K562 (cell line): Measurements from ENCODE around the gene ZNF200. TPM values are rescaled to one million over a fixed set of nuclear protein-coding genes. Genes with fewer than 3 reads are reported as not detected.

ENCODE experiments used
- ATF1 ChIP-seq, 2 experiments: fragments of 450-650 bp in 1 of 2; IDR thresholded peaks; 2 replicates each; pipeline ENCODE4 v1.6.1; 2016; ENCODE audit warnings: missing compliant biosample characterization in 1 of 2, missing genetic modification characterization in 1 of 2
- BCOR ChIP-seq: fragments of 450-650 bp; IDR thresholded peaks from 2 replicates; pipeline ENCODE4 v1.6.1; 2016
- CEBPG ChIP-seq, 3 experiments: fragments of 200-800 bp in 1 of 3; sonication (Bioruptor generic) in 1 of 3; sonication (generic) in 1 of 3; formaldehyde crosslinking in 1 of 3; IDR thresholded peaks in 2 of 3; conservative IDR thresholded peaks in 1 of 3; 2 replicates each; pipeline versions ENCODE4 v1.6.1 to v1.8.0; 2016 to 2022; ENCODE audit warnings: missing compliant biosample characterization in 2 of 3, missing genetic modification characterization in 2 of 3, mild to moderate bottlenecking in 1 of 3, missing genetic modification reagents in 1 of 3
- ETS1 ChIP-seq: conservative IDR thresholded peaks from 2 replicates; pipeline ENCODE4 v1.6.1; 2011; ENCODE audit warnings: low read depth, mild to moderate bottlenecking, low read length; ENCODE audit not compliant: control insufficient read depth
- ETV1 ChIP-seq: fragments of 450-650 bp; conservative IDR thresholded peaks from 2 replicates; pipeline ENCODE4 v1.6.1; 2016; ENCODE audit warnings: missing genetic modification characterization, control low read depth, low read depth, missing compliant biosample characterization
- GABPA ChIP-seq: fragments of 200-800 bp; sonication (Bioruptor generic); conservative IDR thresholded peaks from 2 replicates; pipeline ENCODE4 v1.6.1; 2016; ENCODE audit warnings: low read depth, missing genetic modification characterization, missing compliant biosample characterization
- HDAC1 ChIP-seq, 2 experiments: fragments of 450-650 bp; IDR thresholded peaks; 2 replicates each; pipeline ENCODE4 v1.6.1; 2016 to 2017; ENCODE audit warnings: inconsistent platforms in 1 of 2, mild to moderate bottlenecking in 1 of 2, moderate library complexity in 1 of 2
- HNRNPLL ChIP-seq: fragments of 200-400 bp; formaldehyde crosslinking; IDR thresholded peaks from 2 replicates; pipeline ENCODE4 v1.6.1; 2017; ENCODE audit warnings: low read length, low read depth, mild to moderate bottlenecking; ENCODE audit not compliant: poor library complexity, severe bottlenecking
- KDM2B ChIP-seq: fragments of 250-450 bp; sonication (Bioruptor Pico); IDR thresholded peaks from 2 replicates; pipeline ENCODE4 v1.8.0; 2021; ENCODE audit warnings: mild to moderate bottlenecking, moderate library complexity
- TBP ChIP-seq: optimal IDR thresholded peaks from 2 replicates; pipeline ENCODE3; 2011; ENCODE audit warnings: low read depth, low read length, improper control_type of control experiment
- polyA plus RNA-seq, 8 experiments: library from polyadenylated mRNA; depleted of rRNA in 4 of 8; stranded (reverse) in 5 of 8; unstranded in 3 of 8; fragments of >200 nt; fragmentation: Nextera tagmentation in 2 of 8; fragmentation: Illumina TruSeq in 1 of 8; extraction: Ambion mirVana in 2 of 8; extraction: Trizol in 1 of 8; gene quantifications; 2 replicates each; pipeline versions ENCODE4 v1.2.1 to v1.2.3, GENCODE V29; 2011 to 2014; ENCODE audit warnings: inconsistent platforms in 1 of 8, missing spikeins in 1 of 8
- total RNA-seq, 7 experiments: library from RNA; depleted of rRNA in 6 of 7; stranded (reverse); fragments of >200 nt in 6 of 7; fragmentation: Illumina TruSeq in 2 of 7; extraction: Trizol in 2 of 7; gene quantifications; 2 replicates each; pipeline versions ENCODE4 v1.2.1 to v1.2.3, GENCODE V29; 2011 to 2021; ENCODE audit warnings: low replicate concordance in 1 of 7
- TF ChIP-seq, protein P1 (sequence below), 2 experiments: fragments of 450-650 bp in 1 of 2; sonication (generic) in 1 of 2; formaldehyde crosslinking in 1 of 2; IDR thresholded peaks; 2 replicates each; pipeline versions ENCODE4 v1.7.1 to v1.9.0; 2016 to 2022; ENCODE audit warnings: inconsistent platforms in 1 of 2, mild to moderate bottlenecking in 1 of 2, missing genetic modification reagents in 1 of 2
- TF ChIP-seq, protein P2 (sequence below): fragments of 250-450 bp; sonication (Bioruptor Pico); IDR thresholded peaks from 2 replicates; pipeline ENCODE4 v1.5.0; 2021

The ZNF200 gene
- total and polyA plus RNA-seq, 9 of the 15 experiments (the other 6 are each of a cell fraction or from before 2014, with no cell fraction given): 4.8 to 14.5 (median 9.2) TPM

DNA sequence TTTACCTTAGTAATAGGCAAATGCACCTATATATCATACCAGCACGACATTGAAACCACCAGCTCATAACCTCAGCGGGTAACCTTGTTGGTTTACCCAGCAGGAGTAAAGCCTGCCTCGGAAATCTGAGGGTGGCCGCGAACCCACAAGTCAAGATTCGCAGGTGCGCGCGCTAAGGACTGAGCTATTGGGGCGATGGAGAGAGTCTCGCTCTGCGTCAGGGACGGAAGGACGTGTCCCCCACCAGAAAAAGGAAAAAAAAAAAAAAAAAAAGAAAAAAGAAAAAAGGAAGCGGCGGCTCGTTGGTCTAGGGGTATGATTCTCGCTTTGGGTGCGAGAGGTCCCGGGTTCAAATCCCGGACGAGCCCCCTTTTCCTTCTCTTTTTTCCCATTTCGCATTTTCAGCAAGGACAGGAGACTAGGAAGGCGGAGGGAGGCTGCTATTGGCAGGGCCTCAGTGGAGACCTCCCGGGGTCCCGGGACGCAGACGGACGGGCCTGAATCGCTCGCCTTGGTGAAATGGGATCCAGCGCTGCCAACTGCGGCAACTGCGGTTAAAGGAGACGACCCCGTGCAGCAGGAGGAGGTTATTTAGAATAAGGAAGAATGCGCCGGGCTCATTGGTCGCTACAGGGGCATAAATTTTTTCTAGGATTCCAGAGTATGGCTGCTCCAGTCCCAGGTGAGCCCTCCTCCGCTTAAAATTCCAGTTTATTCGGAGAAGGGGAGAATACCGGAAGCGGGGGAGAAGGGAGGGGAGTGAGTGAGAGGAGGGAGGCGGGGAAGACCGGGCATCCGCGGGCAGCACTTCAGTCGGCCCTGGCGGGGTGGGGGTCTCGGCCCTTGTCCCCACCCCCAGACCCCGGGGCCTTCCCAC, 46.9 kb downstream of the ZNF200 start, which contains the start of gene OR1F1 (continued):
- TF ChIP-seq ETS1 (no peak), CEBPG (CRISPR knock-in tag; IDR thresholded peaks at IDR 0.05) (no peak), CEBPG (tag; conservative IDR thresholded peaks at IDR 0.05 in 1 of 2, IDR thresholded peaks at IDR 0.05 in 1 of 2) (no peak), TBP (peak; percentile 96), ETV1 (peak; percentile 72), BCOR (peak; percentile 83), HNRNPLL (peak; percentile 75), KDM2B (CRISPR knock-in tag) (no peak), ATF1 (CRISPR knock-in tag; IDR thresholded peaks at IDR 0.05) (no peak), ATF1 (tag; IDR thresholded peaks at IDR 0.05) (peak; percentile 58), GABPA (tag) (peak; percentile 49; the same call in 1 of the 2 replicates), HDAC1 (IDR thresholded peaks at IDR 0.05) (0 out of 4 replicates have a peak, but pooled peaks of 1 of the 2 experiments have one; percentile 4)
- TF ChIP-seq, protein P1, sequence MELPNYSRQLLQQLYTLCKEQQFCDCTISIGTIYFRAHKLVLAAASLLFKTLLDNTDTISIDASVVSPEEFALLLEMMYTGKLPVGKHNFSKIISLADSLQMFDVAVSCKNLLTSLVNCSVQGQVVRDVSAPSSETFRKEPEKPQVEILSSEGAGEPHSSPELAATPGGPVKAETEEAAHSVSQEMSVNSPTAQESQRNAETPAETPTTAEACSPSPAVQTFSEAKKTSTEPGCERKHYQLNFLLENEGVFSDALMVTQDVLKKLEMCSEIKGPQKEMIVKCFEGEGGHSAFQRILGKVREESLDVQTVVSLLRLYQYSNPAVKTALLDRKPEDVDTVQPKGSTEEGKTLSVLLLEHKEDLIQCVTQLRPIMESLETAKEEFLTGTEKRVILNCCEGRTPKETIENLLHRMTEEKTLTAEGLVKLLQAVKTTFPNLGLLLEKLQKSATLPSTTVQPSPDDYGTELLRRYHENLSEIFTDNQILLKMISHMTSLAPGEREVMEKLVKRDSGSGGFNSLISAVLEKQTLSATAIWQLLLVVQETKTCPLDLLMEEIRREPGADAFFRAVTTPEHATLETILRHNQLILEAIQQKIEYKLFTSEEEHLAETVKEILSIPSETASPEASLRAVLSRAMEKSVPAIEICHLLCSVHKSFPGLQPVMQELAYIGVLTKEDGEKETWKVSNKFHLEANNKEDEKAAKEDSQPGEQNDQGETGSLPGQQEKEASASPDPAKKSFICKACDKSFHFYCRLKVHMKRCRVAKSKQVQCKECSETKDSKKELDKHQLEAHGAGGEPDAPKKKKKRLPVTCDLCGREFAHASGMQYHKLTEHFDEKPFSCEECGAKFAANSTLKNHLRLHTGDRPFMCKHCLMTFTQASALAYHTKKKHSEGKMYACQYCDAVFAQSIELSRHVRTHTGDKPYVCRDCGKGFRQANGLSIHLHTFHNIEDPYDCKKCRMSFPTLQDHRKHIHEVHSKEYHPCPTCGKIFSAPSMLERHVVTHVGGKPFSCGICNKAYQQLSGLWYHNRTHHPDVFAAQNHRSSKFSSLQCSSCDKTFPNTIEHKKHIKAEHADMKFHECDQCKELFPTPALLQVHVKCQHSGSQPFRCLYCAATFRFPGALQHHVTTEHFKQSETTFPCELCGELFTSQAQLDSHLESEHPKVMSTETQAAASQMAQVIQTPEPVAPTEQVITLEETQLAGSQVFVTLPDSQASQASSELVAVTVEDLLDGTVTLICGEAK (IDR thresholded peaks at IDR 0.05): peak; percentile 42; the same call in 1 of the 2 replicates
- TF ChIP-seq, protein P1 (CRISPR knock-in tag; IDR thresholded peaks at IDR 0.05): no peak
- TF ChIP-seq, protein P2, sequence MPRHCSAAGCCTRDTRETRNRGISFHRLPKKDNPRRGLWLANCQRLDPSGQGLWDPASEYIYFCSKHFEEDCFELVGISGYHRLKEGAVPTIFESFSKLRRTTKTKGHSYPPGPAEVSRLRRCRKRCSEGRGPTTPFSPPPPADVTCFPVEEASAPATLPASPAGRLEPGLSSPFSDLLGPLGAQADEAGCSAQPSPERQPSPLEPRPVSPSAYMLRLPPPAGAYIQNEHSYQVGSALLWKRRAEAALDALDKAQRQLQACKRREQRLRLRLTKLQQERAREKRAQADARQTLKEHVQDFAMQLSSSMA (CRISPR knock-in tag): no peak
